Activated CD4-positive, CD25-positive, alpha-beta regulatory T cell treated with anti-CD3 and anti-CD28 coated beads, Interleukin-2, amount 50 U/mL, for 24 hours (primary cell): ENCODE data around the gene TTLL3.
"Not testable (repeated sequence)": the region's sequence is repeated elsewhere in the genome, so short reads cannot be mapped to it uniquely, and the experiment has no call there.

Experiments used
- ATAC-seq, 2 donors: fragments of 150-1000 bp; cut with Tn5 transposase; one replicate each; pipeline ENCODE4 v1.10.0; 2021; ENCODE audit warnings: mild to moderate bottlenecking in 1 of 2, moderate library complexity in 1 of 2

TTLL3 gene

DNA sequence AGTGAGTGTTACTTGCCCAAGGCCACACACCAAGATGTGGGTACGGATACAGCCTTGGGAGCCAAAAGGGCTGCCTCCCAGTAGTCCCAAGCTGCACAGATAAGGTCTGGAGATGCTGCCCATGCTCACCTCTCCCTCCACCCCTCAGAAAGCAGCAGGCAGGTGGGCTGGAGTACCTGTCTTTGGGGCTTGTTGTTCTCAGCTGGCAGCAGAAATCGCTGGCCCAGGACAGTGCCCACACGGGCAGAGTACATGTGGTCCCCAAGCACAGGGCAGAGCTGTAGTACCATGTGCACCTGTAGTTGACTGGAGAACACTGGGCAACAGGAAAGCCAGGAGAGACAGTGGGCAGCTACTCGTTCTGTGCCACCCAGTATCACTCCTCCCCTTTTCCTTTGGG lies 28.8 kb downstream of the TTLL3 start:
- ATAC-seq, result no peak

GRCh38 chr3:9841015-9841414 lies 31.0 kb downstream of the TTLL3 start:
- ATAC-seq, result no peak

DNA sequence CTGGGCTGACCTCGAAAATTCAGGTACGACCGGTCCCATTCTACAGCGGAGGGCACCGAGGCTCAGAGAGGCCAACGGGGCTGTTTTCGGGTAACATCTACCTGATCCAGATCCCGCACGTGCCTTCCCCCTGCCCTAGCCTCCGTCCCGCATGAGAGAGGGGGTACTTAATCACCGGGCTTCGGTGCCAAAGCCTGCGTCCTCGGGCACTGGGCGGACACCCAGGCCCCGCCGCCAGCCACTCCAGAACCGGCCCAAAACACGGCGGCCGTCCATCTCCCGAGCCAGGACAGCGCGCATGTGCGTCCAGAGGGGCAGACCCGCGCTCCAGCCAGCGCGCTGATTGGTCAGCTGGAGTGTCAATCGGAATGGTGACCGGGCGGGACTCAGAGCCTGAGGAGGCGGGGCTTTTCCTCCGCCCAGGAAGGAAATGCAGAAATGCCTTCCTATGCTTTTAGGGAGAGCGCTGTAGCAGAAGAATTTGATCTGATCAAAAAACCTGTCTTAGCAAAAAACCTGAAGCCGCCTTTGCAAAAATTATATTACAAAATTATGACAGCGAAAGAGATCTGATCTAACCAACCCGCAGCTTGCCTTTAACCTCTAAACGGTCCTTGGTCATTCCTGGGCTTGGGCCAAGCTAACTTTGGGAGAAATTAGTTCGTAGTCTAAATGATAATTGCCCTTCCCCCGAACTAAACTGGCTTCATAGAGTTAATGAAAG lies 33.8 kb downstream of the TTLL3 start, which contains the start of gene RPUSD3:
Gene RPUSD3 (minus strand): TSS at position 294 of the 724 bp plus-strand sequence. CDS start 18 bp downstream, at position 276.
- peak; percentile 97 to 98 for ATAC-seq

DNA sequence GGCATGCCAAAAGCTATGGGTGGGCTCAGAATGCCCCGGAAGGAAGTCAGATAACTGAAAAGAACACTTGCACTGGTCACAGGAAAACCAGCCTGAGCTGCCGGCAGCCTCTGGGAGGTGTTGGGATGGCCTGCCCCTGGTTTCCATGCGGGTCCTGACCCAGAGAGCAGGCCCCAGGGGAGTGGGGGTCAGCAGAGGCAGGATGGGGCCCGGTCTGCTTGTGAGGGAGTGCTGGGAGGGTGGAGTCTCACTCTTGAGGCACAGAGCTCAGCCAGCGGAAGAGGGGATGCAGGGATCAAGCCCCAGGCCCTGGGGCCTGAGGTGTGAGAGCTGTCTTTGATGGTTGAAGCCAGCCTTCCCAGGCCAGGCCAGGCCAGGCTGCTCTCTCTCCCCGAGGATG lies 36.2 kb downstream of the TTLL3 start:
- no peak for ATAC-seq

DNA sequence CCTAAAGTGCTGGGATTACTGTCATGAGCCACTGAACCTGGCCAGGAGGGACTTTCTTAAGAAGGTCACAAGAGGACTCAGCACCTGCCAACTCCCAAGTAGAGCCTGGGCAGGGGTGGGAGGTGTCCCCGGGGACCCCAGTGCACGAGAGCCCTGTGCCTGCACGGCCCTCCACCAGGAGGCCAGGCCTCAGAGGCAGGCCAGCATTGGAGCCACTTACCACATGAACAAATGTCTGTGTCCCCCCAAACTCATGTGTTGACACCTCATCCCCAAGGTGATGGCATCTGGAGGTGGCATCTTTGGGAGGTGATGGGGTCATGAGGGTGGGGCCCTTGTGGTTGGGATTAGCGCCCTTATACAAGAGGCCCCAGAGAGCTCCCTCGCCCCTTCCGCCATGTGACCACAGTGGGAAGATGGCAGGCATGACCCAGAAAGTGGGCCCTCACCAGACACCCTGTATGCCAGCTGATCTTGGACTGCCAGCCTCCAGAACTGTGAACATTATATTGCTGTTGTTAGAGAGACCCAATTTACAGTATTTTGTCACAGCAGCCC lies 36.9 kb downstream of the TTLL3 start:
- ATAC-seq, result no peak

DNA sequence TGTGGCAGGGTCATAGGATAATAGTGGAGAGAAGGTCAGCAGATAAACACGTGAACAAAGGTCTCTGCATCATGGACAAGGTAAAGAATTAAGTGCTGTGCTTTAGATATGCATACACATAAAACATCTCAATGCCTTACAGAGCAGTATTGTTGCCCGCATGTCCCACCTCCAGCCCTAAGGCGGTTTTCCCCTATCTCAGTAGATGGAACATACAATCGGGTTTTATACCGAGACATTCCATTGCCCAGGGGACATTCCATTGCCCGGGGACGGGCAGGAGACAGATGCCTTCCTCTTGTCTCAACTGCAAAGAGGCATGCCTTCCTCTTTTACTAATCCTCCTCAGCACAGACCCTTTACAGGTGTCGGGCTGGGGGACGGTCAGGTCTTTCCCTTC lies 37.8 kb downstream of the TTLL3 start:
- ATAC-seq, result not testable (repeated sequence)

DNA sequence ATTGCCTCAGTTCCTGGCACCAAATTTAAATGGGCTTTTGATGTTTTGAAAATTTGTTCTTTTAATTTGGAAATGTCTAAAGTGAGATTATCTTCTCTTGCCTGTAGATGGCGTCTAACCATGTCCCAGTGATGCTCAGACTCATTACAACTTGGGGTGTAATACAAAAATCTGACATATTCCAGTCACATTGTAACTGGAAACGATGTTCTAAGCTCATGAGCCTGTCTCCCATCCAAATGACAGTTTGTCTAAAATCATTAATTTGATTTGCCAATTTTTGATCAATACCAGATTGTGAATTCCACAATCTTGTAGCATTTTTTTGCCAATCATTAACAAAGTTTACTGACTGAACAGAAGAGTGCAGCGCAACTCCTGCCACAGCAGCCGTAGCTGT lies 38.8 kb downstream of the TTLL3 start:
- ATAC-seq, result not testable (repeated sequence)

GRCh38 chr3:9851383-9851782 lies 41.3 kb downstream of the TTLL3 start:
- ATAC-seq, result not testable (repeated sequence)

GRCh38 chr3:9851926-9852325 lies 41.9 kb downstream of the TTLL3 start:
- not testable (repeated sequence) for ATAC-seq

DNA sequence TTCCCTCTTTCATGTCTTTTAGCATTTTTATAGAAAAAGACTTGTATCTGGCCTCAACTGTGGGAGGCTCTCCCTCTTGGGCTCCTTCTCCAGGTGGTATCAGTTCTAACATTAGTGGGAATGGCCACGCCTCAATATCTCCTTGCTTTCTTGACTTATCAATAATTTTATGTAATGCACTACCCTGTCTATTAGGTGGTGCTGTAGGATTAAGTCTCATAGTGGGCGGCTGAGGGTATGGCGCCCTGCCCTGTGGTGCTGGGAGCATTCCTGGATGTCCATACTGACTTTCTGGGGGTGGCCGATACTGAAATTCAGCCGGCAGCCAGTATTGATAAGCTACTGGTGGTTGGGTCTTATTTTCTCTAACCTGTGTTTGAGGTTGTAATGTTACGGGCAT lies 42.5 kb downstream of the TTLL3 start:
- ATAC-seq, result no peak

DNA sequence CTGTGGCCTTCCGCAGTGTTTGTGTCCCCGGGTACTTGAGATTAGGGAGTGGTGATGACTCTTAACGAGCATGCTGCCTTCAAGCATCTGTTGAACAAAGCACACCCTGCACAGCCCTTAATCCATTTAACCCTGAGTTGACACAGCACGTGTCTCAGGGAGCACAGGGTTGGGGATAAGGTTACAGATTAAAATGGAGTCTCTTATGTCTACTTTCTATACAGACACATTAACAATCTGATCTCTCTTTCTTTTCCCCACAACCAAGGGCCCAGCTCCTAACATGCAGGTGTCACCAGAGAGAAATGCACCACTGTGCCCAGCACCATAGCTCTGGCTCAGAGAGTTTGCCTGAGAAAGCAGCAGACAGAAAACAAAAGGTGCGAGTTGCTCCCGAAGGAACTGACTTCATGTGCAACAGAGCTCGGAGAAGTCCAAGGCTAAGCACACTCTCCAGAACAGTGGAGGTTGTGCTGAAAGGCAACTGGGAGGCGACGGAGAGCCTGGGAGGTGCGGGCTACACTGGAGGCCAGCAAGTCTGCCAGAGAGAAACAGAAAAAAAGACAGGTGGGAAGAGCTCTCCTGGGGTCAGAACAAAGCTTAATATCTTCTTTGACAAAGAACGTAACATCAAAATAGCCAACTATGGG lies 44.4 kb downstream of the TTLL3 start:
- ATAC-seq, result not testable (repeated sequence)

DNA sequence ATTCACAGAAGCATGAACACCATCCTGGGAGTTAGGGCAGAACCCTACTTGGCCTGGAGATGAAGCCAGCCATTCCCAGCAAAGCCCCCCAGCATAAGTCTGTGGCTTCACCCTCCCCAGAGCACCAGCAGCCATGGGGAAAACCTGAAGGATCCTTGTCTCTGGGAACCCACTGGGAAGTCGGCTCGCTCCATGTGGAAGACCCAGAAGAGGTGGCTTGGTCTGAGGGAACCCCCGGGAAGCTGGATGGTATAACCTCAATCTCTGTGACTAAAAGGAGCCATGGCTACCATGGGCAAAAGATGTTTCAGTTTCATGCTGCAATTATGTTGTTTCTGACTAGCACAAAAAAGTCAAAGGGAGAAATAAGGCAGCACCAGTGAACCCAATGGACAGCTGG lies 45.5 kb downstream of the TTLL3 start:
- no peak for ATAC-seq

GRCh38 chr3:9859530-9860025 lies 49.5 kb downstream of the TTLL3 start:
- no peak for ATAC-seq

DNA sequence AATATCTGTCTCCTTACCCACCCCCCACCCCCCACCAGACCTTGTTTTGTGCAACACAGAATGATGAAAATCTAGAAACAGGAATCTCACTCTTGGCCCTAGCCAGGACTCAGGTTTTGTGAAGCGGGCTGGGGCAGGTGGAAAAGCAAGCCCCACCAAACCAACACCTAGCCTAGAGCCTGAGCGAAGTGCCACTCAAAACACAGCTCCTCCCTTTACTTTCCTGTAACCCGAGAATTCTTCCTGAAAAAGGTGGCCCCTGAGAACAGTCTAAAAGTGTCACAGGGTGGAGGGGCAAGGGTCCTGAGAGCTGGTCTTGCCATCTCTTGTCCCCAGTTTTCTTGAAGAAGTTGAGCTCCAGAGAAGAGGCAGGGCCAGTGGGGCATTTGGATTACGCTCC lies 51.1 kb downstream of the TTLL3 start:
- no peak for ATAC-seq

DNA sequence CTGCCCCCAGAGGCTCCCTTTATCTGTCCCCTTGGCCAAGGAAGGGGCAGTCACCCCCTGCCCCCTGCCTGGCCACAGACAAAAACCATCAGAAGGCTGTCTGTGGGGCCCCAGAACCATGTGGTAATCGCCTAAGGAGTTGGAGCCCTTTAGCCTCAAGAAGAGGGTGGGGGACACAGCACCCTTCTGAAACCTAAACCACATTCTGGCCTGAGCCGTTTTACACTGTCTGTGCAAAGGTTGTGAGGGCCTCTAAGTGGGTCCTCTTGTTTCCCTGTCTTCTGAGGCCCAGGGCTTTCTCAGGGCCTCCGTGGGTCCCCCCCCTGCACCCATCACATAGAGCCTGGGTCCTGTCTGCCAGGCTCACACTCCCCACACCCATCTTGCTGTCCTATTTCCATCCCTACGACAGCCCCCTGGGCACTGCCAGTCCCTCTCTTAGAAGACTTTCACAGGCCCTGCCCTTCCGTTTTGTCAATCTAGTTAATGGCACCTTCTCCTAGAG lies 51.6 kb downstream of the TTLL3 start:
- ATAC-seq, result no peak

GRCh38 chr3:9862391-9863057 lies 52.5 kb downstream of the TTLL3 start:
- ATAC-seq, result peak; percentile 72 to 77

DNA sequence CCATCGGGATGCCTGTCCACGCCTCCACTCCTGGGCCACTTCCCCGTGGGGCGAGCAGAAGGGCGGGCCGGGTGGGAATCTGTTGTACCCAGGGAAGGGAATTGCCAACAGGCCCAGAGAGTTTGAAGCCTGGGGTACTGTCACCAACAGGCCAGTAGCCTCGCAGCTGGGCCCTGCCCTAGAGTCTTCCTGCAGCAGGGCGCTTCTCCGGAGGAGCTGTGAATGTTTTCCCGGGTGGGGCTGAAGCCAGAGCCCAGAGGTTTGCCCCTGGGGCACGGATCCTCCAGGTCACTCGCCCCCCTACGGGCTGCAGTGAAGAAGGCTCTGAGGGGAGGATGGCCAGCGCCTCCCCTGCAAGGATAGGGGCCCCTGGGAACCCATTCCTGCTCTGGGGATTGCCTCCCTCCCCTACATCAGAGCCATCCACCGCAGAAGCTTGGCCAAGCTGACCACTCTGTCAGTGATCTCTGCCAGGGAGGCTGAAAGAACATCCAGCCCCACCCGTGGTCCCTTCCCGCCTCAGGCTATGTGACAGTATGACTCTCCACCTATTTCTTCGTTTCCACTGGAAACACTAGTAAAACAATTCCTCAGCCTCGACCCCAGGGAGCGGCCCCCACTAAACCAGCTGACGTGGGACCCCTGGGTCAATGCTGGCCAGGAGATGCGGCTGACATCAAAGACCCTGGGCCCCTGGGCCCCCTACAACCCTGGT lies 53.2 kb downstream of the TTLL3 start:
- no peak for ATAC-seq

- no peak for ATAC-seq
Measured at GRCh38 chr3:9864200-9864927, 54.3 kb downstream of the TTLL3 start.

DNA sequence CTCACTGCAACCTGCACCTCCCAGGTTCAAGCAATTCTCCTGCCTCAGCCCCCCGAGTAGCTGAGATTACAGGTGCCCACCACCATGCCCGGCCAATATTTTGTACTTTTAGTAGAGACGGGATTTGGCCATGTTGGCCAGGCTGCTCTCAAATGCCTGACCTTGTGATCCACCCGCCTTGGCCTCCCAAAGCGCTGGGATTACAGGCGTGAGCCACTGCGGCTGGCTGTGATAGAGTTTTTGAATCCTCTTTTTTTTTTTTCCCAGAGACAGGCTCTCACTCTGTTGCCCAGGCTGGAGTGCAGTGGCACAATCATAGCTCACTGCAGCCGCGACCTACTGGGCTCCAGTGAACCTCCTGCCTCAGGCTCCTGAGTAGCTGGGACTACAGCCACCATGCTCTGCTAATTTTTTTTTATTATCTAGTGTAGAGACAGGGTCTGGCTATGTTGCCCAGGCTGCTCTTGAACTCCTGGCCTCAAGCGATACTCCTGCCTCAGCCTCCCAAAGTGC lies 55.1 kb downstream of the TTLL3 start:
- ATAC-seq, result not testable (repeated sequence)

- no peak for ATAC-seq
Measured at GRCh38 chr3:9866639-9867038, 56.6 kb downstream of the TTLL3 start.

- no peak for ATAC-seq
Measured at GRCh38 chr3:9867106-9867505, 57.0 kb downstream of the TTLL3 start.
